H9 (cell line): ENCODE data around the gene SRP9. TPM values are rescaled to one million over a fixed set of nuclear protein-coding genes. Genes with fewer than 3 reads are reported as not detected.

Experiments
- DNase-seq: peaks from one replicate; pipeline ENCODE4 v3.0.0-alpha.2; 2017
- H2AFZ ChIP-seq: one replicate; pipeline ENCODE4 v1.6.1; 2013; ENCODE audit warnings: mild to moderate bottlenecking, low read length, control low read depth, moderate library complexity
- H2AK5ac ChIP-seq: 2 replicates; pipeline ENCODE4 v1.6.1; 2013; ENCODE audit warnings: low read length, control low read depth, mixed read lengths; ENCODE audit not compliant: insufficient read length
- H2BK120ac ChIP-seq: one replicate; pipeline ENCODE4 v1.6.1; 2013; ENCODE audit warnings: low read depth, mild to moderate bottlenecking, low read length, control low read depth, inconsistent platforms; ENCODE audit not compliant: poor library complexity, severe bottlenecking
- H2BK12ac ChIP-seq: 2 replicates; pipeline ENCODE4 v1.6.1; 2013; ENCODE audit warnings: low read length, control low read depth, mixed read lengths, low read depth; ENCODE audit not compliant: insufficient read length
- H2BK15ac ChIP-seq: 2 replicates; pipeline ENCODE4 v1.6.1; 2013; ENCODE audit warnings: low read depth, low read length, control low read depth
- H2BK20ac ChIP-seq: one replicate; pipeline ENCODE4 v1.6.1; 2013; ENCODE audit warnings: low read depth, mild to moderate bottlenecking, low read length, control low read depth, inconsistent platforms; ENCODE audit not compliant: poor library complexity, severe bottlenecking
- H2BK5ac ChIP-seq: 2 replicates; pipeline ENCODE4 v1.6.1; 2013; ENCODE audit warnings: low read length, control low read depth, mixed read lengths; ENCODE audit not compliant: insufficient read length
- H3K14ac ChIP-seq: 2 replicates; pipeline ENCODE4 v1.6.1; 2013; ENCODE audit warnings: low read length, control low read depth; ENCODE audit not compliant: insufficient read depth
- H3K18ac ChIP-seq: 2 replicates; pipeline ENCODE4 v1.6.1; 2013; ENCODE audit warnings: low read depth, mild to moderate bottlenecking, mixed read lengths, low read length, control low read depth; ENCODE audit not compliant: insufficient read length
- H3K23ac ChIP-seq: 2 replicates; pipeline ENCODE4 v1.6.1; 2013; ENCODE audit warnings: low read length, control low read depth, mixed read lengths, low read depth; ENCODE audit not compliant: insufficient read length
- H3K23me2 ChIP-seq: 2 replicates; pipeline ENCODE4 v1.6.1; 2013; ENCODE audit warnings: low read depth, mild to moderate bottlenecking, mixed read lengths, low read length, control low read depth; ENCODE audit not compliant: insufficient read length, poor library complexity, severe bottlenecking
- H3K27ac ChIP-seq: 2 replicates; pipeline ENCODE4 v1.5.1; 2013; ENCODE audit warnings: low read length, control low read depth, mixed read lengths, low read depth; ENCODE audit not compliant: insufficient read length
- H3K27me3 ChIP-seq: 2 replicates; pipeline ENCODE4 v1.6.1; 2013; ENCODE audit warnings: low read length, control low read depth, inconsistent platforms; ENCODE audit not compliant: insufficient read depth
- H3K4ac ChIP-seq: 2 replicates; pipeline ENCODE4 v1.6.1; 2013; ENCODE audit warnings: low read depth, mild to moderate bottlenecking, control low read depth, inconsistent platforms, low read length, moderate library complexity
- H3K4me1 ChIP-seq: 2 replicates; pipeline ENCODE4 v1.6.1; 2013; ENCODE audit warnings: low read length, control low read depth, inconsistent platforms; ENCODE audit not compliant: insufficient read depth
- H3K4me2 ChIP-seq: 2 replicates; pipeline ENCODE4 v1.6.1; 2013; ENCODE audit warnings: low read length, control low read depth, mixed read lengths; ENCODE audit not compliant: insufficient read length, insufficient read depth
- H3K56ac ChIP-seq: 2 replicates; pipeline ENCODE4 v1.6.1; 2013; ENCODE audit warnings: low read depth, mild to moderate bottlenecking, mixed read lengths, low read length, control low read depth; ENCODE audit not compliant: insufficient read length
- H3K79me1 ChIP-seq: 2 replicates; pipeline ENCODE4 v1.6.1; 2013; ENCODE audit warnings: low read depth, mild to moderate bottlenecking, moderate library complexity, low read length, control low read depth, inconsistent platforms; ENCODE audit not compliant: insufficient read depth, poor library complexity, severe bottlenecking
- H3K79me2 ChIP-seq: 2 replicates; pipeline ENCODE4 v1.6.1; 2013; ENCODE audit warnings: low read length, control low read depth, inconsistent platforms; ENCODE audit not compliant: insufficient read depth
- H3K9ac ChIP-seq: 2 replicates; pipeline ENCODE4 v1.6.1; 2013; ENCODE audit warnings: low read length, control low read depth, mixed read lengths; ENCODE audit not compliant: insufficient read length; ENCODE audit errors: extremely low read depth
- H3K9me3 ChIP-seq: one replicate; pipeline ENCODE4 v1.6.1; 2013; ENCODE audit warnings: low read depth, low read length, inconsistent platforms; ENCODE audit not compliant: control insufficient read depth
- H3T11ph ChIP-seq: one replicate; pipeline ENCODE4 v1.6.1; 2013; ENCODE audit warnings: mild to moderate bottlenecking, low read length, control low read depth, inconsistent platforms
- H4K20me1 ChIP-seq: one replicate; pipeline ENCODE4 v1.6.1; 2013; ENCODE audit not compliant: control insufficient read depth, insufficient read length, insufficient read depth
- H4K5ac ChIP-seq: 2 replicates; pipeline ENCODE4 v1.6.1; 2013; ENCODE audit warnings: low read depth, mild to moderate bottlenecking, mixed read lengths, low read length, control low read depth; ENCODE audit not compliant: insufficient read length
- H4K8ac ChIP-seq: replicated peaks from 2 replicates; pipeline ENCODE4 v1.6.1; 2013; ENCODE audit warnings: low read length, control low read depth, mixed read lengths, low read depth; ENCODE audit not compliant: insufficient read length
- H4K91ac ChIP-seq: 2 replicates; pipeline ENCODE4 v1.6.1; 2013; ENCODE audit warnings: low read depth, mild to moderate bottlenecking, moderate library complexity, mixed read lengths, low read length, control low read depth; ENCODE audit not compliant: insufficient read length
- H3K27ac Mint-ChIP-seq, 3 experiments: 2 replicates in 2 of 3; 3 replicates in 1 of 3; pipeline ENCODE4 v1.8.0; 2020 to 2021; ENCODE audit warnings: mixed read lengths in 3 of 3, mild to moderate bottlenecking in 1 of 3, moderate library complexity in 1 of 3
- H3K27me3 Mint-ChIP-seq: 2 replicates; pipeline ENCODE4 v1.8.0; 2021; ENCODE audit warnings: low read depth, mild to moderate bottlenecking, moderate library complexity, mixed read lengths
- H3K36me3 Mint-ChIP-seq, 3 experiments: 2 replicates in 2 of 3; 3 replicates in 1 of 3; pipeline ENCODE4 v1.8.0; 2020 to 2021; ENCODE audit warnings: low read depth in 3 of 3, mixed read lengths in 3 of 3; ENCODE audit not compliant: insufficient read depth in 1 of 3
- H3K4me1 Mint-ChIP-seq, 2 experiments: 2 replicates each; pipeline ENCODE4 v1.8.0; 2020; ENCODE audit warnings: mixed read lengths in 2 of 2
- H3K4me3 Mint-ChIP-seq, 2 experiments: 2 replicates in 1 of 2; 3 replicates in 1 of 2; pipeline ENCODE4 v1.8.0; 2020 to 2021; ENCODE audit warnings: mild to moderate bottlenecking in 2 of 2, mixed read lengths in 2 of 2, moderate library complexity in 1 of 2
- H3K9me3 Mint-ChIP-seq, 2 experiments: 2 replicates in 1 of 2; 3 replicates in 1 of 2; pipeline ENCODE4 v1.8.0; 2020; ENCODE audit warnings: mild to moderate bottlenecking in 2 of 2, mixed read lengths in 2 of 2, moderate library complexity in 1 of 2
- WGBS: extraction: QIAGEN DNeasy Blood & Tissue Kit; methylation state at CpG from one replicate; pipeline ENCODE4 v1.1.7; 2013; ENCODE audit warnings: missing lambda C conversion rate, low lambda C conversion rate, mixed read lengths; ENCODE audit not compliant: insufficient read length; ENCODE audit errors: extremely low coverage; 5-methylcytosine and 5-hydroxymethylcytosine counted together
- total RNA-seq: library from RNA; stranded (reverse); gene quantifications from 2 replicates; pipeline ENCODE4 v1.2.1, GENCODE V29; 2021
- TF ChIP-seq, protein P1 (sequence below): fragments of 200-600 bp; sonication (generic); conservative IDR thresholded peaks from 3 replicates; pipeline ENCODE4 v1.8.0; 2021; ENCODE audit warnings: antibody characterized with exemption, mild to moderate bottlenecking

The SRP9 gene
- total RNA-seq, 1 experiment from 2014 or later = 403 TPM

GRCh38 chr1:225780134-225780533, 2.5 kb downstream of the SRP9 start:
- H3K9me3 ChIP-seq = no peaks in the 10 kb centered on the region
- no peak overlapping the region for H4K5ac ChIP-seq
- H3K79me2 ChIP-seq = peaks cover 38% of the 10 kb centered on the region
- peaks cover 34 to 35% of the 10 kb centered on the region in 2 experiments for H3K4me1 Mint-ChIP-seq
- no peak overlapping the region for H2BK5ac ChIP-seq
- H3K27me3 ChIP-seq = no peaks in the 10 kb centered on the region
- no peak overlapping the region for H2BK120ac ChIP-seq
- no peaks in the 10 kb centered on the region for H3K27me3 Mint-ChIP-seq
- H3K56ac ChIP-seq = no peak overlapping the region
- H2BK12ac ChIP-seq = no peak overlapping the region
- H3K4me3 Mint-ChIP-seq = peak overlapping the region; percentile 47 to 64
- no peak overlapping the region for H4K8ac ChIP-seq
- H3K9me3 Mint-ChIP-seq = no peaks in the 10 kb centered on the region
- H3K23me2 ChIP-seq = peaks cover 7% of the 10 kb centered on the region
- no peak overlapping the region for H2BK20ac ChIP-seq
- TF ChIP-seq, protein P1, sequence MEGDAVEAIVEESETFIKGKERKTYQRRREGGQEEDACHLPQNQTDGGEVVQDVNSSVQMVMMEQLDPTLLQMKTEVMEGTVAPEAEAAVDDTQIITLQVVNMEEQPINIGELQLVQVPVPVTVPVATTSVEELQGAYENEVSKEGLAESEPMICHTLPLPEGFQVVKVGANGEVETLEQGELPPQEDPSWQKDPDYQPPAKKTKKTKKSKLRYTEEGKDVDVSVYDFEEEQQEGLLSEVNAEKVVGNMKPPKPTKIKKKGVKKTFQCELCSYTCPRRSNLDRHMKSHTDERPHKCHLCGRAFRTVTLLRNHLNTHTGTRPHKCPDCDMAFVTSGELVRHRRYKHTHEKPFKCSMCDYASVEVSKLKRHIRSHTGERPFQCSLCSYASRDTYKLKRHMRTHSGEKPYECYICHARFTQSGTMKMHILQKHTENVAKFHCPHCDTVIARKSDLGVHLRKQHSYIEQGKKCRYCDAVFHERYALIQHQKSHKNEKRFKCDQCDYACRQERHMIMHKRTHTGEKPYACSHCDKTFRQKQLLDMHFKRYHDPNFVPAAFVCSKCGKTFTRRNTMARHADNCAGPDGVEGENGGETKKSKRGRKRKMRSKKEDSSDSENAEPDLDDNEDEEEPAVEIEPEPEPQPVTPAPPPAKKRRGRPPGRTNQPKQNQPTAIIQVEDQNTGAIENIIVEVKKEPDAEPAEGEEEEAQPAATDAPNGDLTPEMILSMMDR = no peak
- no peak overlapping the region for H3T11ph ChIP-seq
- no peak overlapping the region for H3K18ac ChIP-seq
- peaks cover 5% of the 10 kb centered on the region for H3K79me1 ChIP-seq
- WGBS = no CpG with 5 or more reads among the region's 5 CpGs
- no peak for DNase-seq
- H3K36me3 Mint-ChIP-seq = peaks cover 22 to 52% (median 40%) of the 10 kb centered on the region in 3 experiments
- peak overlapping the region; percentile 94 for H3K4me2 ChIP-seq
- H3K4ac ChIP-seq = no peak overlapping the region
- no peak overlapping the region for H3K14ac ChIP-seq
- H3K4me1 ChIP-seq = peaks cover 4% of the 10 kb centered on the region; the same call in 1 of the 2 replicates
- H2AFZ ChIP-seq = no peak overlapping the region
- no peak overlapping the region for H2BK15ac ChIP-seq
- H3K9ac ChIP-seq = no peak overlapping the region
- H3K27ac Mint-ChIP-seq = peak overlapping the region in 2 of 3 experiments; percentile 78 to 82; a peak in 2 of 7 replicates
- no peaks in the 10 kb centered on the region for H4K20me1 ChIP-seq
- H3K23ac ChIP-seq = no peak overlapping the region
- no peak overlapping the region for H3K27ac ChIP-seq
- H2AK5ac ChIP-seq = no peak overlapping the region
- no peak overlapping the region for H4K91ac ChIP-seq
